Measurements from ENCODE around the gene EGR1. TPM values are rescaled to one million over a fixed set of nuclear protein-coding genes. Genes with fewer than 3 reads are reported as not detected.

Gene EGR1
- total RNA-seq, 1 experiment from 2014 or later: 83.3 TPM

DNA sequence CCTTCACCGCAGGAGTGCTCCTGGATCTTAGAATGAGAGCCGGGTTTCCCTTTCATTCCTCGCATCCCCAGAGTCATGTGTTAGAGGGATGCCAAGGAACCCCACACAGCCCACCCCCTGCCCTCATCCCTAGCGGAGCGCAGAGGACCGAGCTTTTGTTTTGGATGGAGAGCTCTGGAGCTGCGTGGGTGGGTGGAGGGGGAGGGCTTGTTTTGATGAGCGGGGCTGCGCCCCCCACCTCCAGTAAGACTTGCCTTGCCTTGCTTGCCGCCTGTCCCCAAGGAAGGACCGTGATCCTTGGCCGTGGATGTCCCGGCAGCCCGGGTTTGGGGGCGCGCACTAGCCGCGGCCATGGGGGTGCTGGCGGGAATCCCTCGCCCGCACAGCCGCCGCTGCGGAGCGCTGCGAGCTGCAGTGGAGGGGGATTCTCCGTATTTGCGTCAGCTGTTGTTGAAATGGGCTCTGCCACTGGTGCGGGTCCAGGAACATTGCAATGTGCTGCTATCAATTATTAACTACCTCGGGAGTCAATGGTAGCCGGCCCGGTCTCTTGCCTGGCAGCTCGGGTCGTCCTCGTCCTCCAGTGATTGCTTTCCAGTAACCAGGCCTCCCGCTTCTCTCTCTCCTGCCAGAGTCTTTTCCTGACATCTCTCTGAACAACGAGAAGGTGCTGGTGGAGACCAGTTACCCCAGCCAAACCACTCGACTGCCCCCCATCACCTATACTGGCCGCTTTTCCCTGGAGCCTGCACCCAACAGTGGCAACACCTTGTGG is 1.0 kb downstream of the EGR1 start:
- H3K9me3 Mint-ChIP-seq: peaks cover 0 to 11% of the 10 kb centered on the region in 2 experiments; a peak in 2 of 5 replicates
- H3K4me1 Mint-ChIP-seq: peaks cover 24 to 31% of the 10 kb centered on the region in 2 experiments
- Histone ChIP-seq H2BK15ac (ENCODE audit: low read depth, low read length) (no peak overlapping the region), H2BK5ac (ENCODE audit: insufficient read length, low read length) (no peak overlapping the region), H3K23me2 (ENCODE audit: insufficient read length, low read depth, low read length, poor library complexity, severe bottlenecking) (peaks cover 23% of the 10 kb centered on the region), H3K18ac (ENCODE audit: insufficient read length, low read depth, low read length) (peak overlapping the region; percentile 71), H2BK12ac (ENCODE audit: insufficient read length, low read depth, low read length) (no peak overlapping the region), H4K91ac (ENCODE audit: insufficient read length, low read depth, low read length) (no peak overlapping the region), H3K79me2 (ENCODE audit: insufficient read depth, low read length) (no peaks in the 10 kb centered on the region), H2AFZ (ENCODE audit: low read length) (no peak overlapping the region), H4K8ac (replicated peaks; ENCODE audit: insufficient read length, low read depth, low read length) (no peak overlapping the region), H3K27ac (ENCODE audit: insufficient read length, low read depth, low read length) (no peak overlapping the region), H2BK120ac (ENCODE audit: low read depth, low read length, poor library complexity, severe bottlenecking) (no peak overlapping the region), H3K27me3 (ENCODE audit: insufficient read depth, low read length) (no peaks in the 10 kb centered on the region; the same call in 1 of the 2 replicates), H3K56ac (ENCODE audit: insufficient read length, low read depth, low read length) (no peak overlapping the region), H3T11ph (ENCODE audit: low read length) (no peak overlapping the region), H4K20me1 (ENCODE audit: control insufficient read depth, insufficient read depth, insufficient read length) (no peaks in the 10 kb centered on the region), H4K5ac (ENCODE audit: insufficient read length, low read depth, low read length) (no peak overlapping the region), H3K4me2 (ENCODE audit: insufficient read depth, insufficient read length, low read length) (peak overlapping the region; percentile 72), H3K79me1 (ENCODE audit: insufficient read depth, low read depth, low read length, poor library complexity, severe bottlenecking) (no peaks in the 10 kb centered on the region), H3K4ac (ENCODE audit: low read depth, low read length) (no peak overlapping the region), H3K14ac (ENCODE audit: insufficient read depth, low read length) (peak overlapping the region; percentile 80; the same call in 1 of the 2 replicates), H3K9ac (ENCODE audit: extremely low read depth, insufficient read length, low read length) (peak overlapping the region; percentile 83), H3K23ac (ENCODE audit: insufficient read length, low read depth, low read length) (no peak overlapping the region), H2AK5ac (ENCODE audit: insufficient read length, low read length) (no peak overlapping the region), H3K9me3 (ENCODE audit: control insufficient read depth, low read depth, low read length) (no peaks in the 10 kb centered on the region), H2BK20ac (ENCODE audit: low read depth, low read length, poor library complexity, severe bottlenecking) (no peak overlapping the region), H3K4me1 (ENCODE audit: insufficient read depth, low read length) (no peaks in the 10 kb centered on the region)
- TF ChIP-seq, protein P1, sequence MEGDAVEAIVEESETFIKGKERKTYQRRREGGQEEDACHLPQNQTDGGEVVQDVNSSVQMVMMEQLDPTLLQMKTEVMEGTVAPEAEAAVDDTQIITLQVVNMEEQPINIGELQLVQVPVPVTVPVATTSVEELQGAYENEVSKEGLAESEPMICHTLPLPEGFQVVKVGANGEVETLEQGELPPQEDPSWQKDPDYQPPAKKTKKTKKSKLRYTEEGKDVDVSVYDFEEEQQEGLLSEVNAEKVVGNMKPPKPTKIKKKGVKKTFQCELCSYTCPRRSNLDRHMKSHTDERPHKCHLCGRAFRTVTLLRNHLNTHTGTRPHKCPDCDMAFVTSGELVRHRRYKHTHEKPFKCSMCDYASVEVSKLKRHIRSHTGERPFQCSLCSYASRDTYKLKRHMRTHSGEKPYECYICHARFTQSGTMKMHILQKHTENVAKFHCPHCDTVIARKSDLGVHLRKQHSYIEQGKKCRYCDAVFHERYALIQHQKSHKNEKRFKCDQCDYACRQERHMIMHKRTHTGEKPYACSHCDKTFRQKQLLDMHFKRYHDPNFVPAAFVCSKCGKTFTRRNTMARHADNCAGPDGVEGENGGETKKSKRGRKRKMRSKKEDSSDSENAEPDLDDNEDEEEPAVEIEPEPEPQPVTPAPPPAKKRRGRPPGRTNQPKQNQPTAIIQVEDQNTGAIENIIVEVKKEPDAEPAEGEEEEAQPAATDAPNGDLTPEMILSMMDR (conservative IDR thresholded peaks at IDR 0.05): no peak
- H3K36me3 Mint-ChIP-seq (ENCODE audit: insufficient read depth in 1 of 3, low read depth in 3 of 3): peaks cover 18 to 28% (median 26%) of the 10 kb centered on the region in 3 experiments
- H3K27ac Mint-ChIP-seq: peak overlapping the region in 1 of 3 experiments; percentile 75; a peak in 3 of 7 replicates
- H3K27me3 Mint-ChIP-seq (ENCODE audit: low read depth): peaks cover 22% of the 10 kb centered on the region
- no peak for DNase-seq
- peak overlapping the region; percentile 86 for H3K4me3 Mint-ChIP-seq
- WGBS (ENCODE audit: extremely low coverage, insufficient read length, low lambda C conversion rate): no CpG with 5 or more reads among the region's 39 CpGs
